Left ventricle myocardium inferior (tissue), 1 donor: ENCODE measurements around the gene MOB3B. TPM values are rescaled to one million over a fixed set of nuclear protein-coding genes. Genes with fewer than 3 reads are reported as not detected.

ENCODE experiments used
- DNase-seq: peaks from one replicate; pipeline ENCODE4 v3.0.0-alpha.2; 2020
- H3K27ac ChIP-seq: fragments of 200-600 bp; replicated peaks from 2 replicates; pipeline ENCODE4 v1.8.0; 2021
- H3K27me3 ChIP-seq: fragments of 200-600 bp; 2 replicates; pipeline ENCODE4 v1.8.0; 2021; ENCODE audit warnings: low read depth
- H3K36me3 ChIP-seq: fragments of 200-600 bp; 2 replicates; pipeline ENCODE4 v1.8.0; 2021
- H3K4me1 ChIP-seq: fragments of 200-600 bp; 2 replicates; pipeline ENCODE4 v1.8.0; 2021
- H3K4me3 ChIP-seq: fragments of 200-600 bp; 2 replicates; pipeline ENCODE4 v1.8.0; 2021; ENCODE audit warnings: mild to moderate bottlenecking, moderate library complexity
- H3K9me3 ChIP-seq: fragments of 200-600 bp; replicated peaks from 2 replicates; pipeline ENCODE4 v1.8.0; 2021
- CTCF ChIP-seq: fragments of 200-600 bp; IDR thresholded peaks from 2 replicates; pipeline ENCODE4 v1.8.0; 2021; ENCODE audit warnings: antibody characterized with exemption, mild to moderate bottlenecking, borderline replicate concordance
- intact Hi-C: fragments of 100-400 bp; cut with micrococcal nuclease; formaldehyde crosslinking; loops from one replicate; pipeline ENCODE4 v1.11.0; 2022
- total RNA-seq: library from RNA; stranded (reverse); fragmentation: NEBNext Ultra II Directional; extraction: Animal tissue kit (Norgen Biotek cat#: 25700); gene quantifications from one replicate; pipeline ENCODE4 v1.2.1, GENCODE V29; 2021
- donor health status: DM: no; HTN: yes; CAD: no; lungs with severe emphysema.

The MOB3B gene
- total RNA-seq, 1 donor from 2014 or later: 2.1 TPM

- H3K27ac ChIP-seq: no peak overlapping the region
- H3K4me3 ChIP-seq: no peak overlapping the region
- intact Hi-C loops: no loop called here
- H3K27me3 ChIP-seq: no peaks in the 10 kb centered on the region
- no peaks in the 10 kb centered on the region for H3K9me3 ChIP-seq
- no peak for DNase-seq
- no peak for TF ChIP-seq CTCF
- H3K4me1 ChIP-seq: peaks cover 14% of the 10 kb centered on the region
- no peaks in the 10 kb centered on the region for H3K36me3 ChIP-seq
These were observed 87.9 kb downstream of the MOB3B start for GRCh38 chr9:27441741-27442070.

GRCh38 chr9:27440888-27441740, 88.5 kb downstream of the MOB3B start:
- Histone ChIP-seq H3K4me3 (no peak overlapping the region), H3K36me3 (no peaks in the 10 kb centered on the region), H3K4me1 (peaks cover 14% of the 10 kb centered on the region), H3K27ac (no peak overlapping the region), H3K9me3 (no peaks in the 10 kb centered on the region), H3K27me3 (no peaks in the 10 kb centered on the region)
- intact Hi-C loops: no loop called here
- no peak for DNase-seq
- no peak for TF ChIP-seq CTCF

- DNase-seq: no peak
- no peaks in the 10 kb centered on the region for H3K36me3 ChIP-seq
- intact Hi-C loops: no loop called here
- H3K4me3 ChIP-seq: no peak overlapping the region
- H3K27me3 ChIP-seq: no peaks in the 10 kb centered on the region
- peaks cover 22% of the 10 kb centered on the region for H3K4me1 ChIP-seq
- H3K9me3 ChIP-seq: no peaks in the 10 kb centered on the region
- H3K27ac ChIP-seq: no peak overlapping the region
- no peak for TF ChIP-seq CTCF
These were observed 91.1 kb downstream of the MOB3B start for GRCh38 chr9:27438522-27438921.

GRCh38 chr9:27437652-27438373, 91.8 kb downstream of the MOB3B start:
- peaks cover 29% of the 10 kb centered on the region for H3K4me1 ChIP-seq
- no peaks in the 10 kb centered on the region for H3K9me3 ChIP-seq
- no peak for DNase-seq
- H3K36me3 ChIP-seq: no peaks in the 10 kb centered on the region
- H3K27ac ChIP-seq: no peak overlapping the region
- intact Hi-C loops: no loop called here
- H3K4me3 ChIP-seq: no peak overlapping the region
- TF ChIP-seq CTCF: no peak
- no peaks in the 10 kb centered on the region for H3K27me3 ChIP-seq

GRCh38 chr9:27436234-27436633, 93.4 kb downstream of the MOB3B start:
- Histone ChIP-seq H3K27me3 (no peaks in the 10 kb centered on the region), H3K9me3 (no peaks in the 10 kb centered on the region), H3K4me3 (no peak overlapping the region), H3K4me1 (peaks cover 44% of the 10 kb centered on the region), H3K27ac (no peak overlapping the region), H3K36me3 (no peaks in the 10 kb centered on the region)
- intact Hi-C loops: no loop called here
- DNase-seq: no peak
- no peak for TF ChIP-seq CTCF
